ENCODE measurements around the gene RNF111.

- TF ChIP-seq CTCF (optimal IDR thresholded peaks at IDR 0.05 in 1 of 3, IDR thresholded peaks at IDR 0.05 in 1 of 3, conservative IDR thresholded peaks at IDR 0.05 in 1 of 3; ENCODE audit: extremely low read depth in 1 of 3, insufficient read depth in 2 of 3, low read length in 3 of 3) (no peak), EZH2 (IDR thresholded peaks at IDR 0.05; ENCODE audit: low read length) (no peak)
Measured at GRCh38 chr15:59140422-59141226, 153.2 kb downstream of the RNF111 start.
